SK-N-SH (cell line): ENCODE data around the gene UNC13B. TPM values are rescaled to one million over a fixed set of nuclear protein-coding genes. Genes with fewer than 3 reads are reported as not detected.

Source experiments
- CTCF ChIA-PET: fragments of 300-600, 350-600 bp; formaldehyde crosslinking; extraction: SDS; loops from one replicate; lab custom pipeline; 2021; lab: Yijun Ruan, JAX
- POLR2A ChIA-PET: fragments of 350-600 bp; sonication (Branson Sonifier 250); formaldehyde crosslinking; extraction: SDS; loops from one replicate; lab custom pipeline; 2020; ENCODE audit warnings: antibody characterized with exemption, inconsistent platforms; lab: Yijun Ruan, JAX
- DNase-seq: peaks from one replicate; pipeline ENCODE4 v3.0.0; 2012
- H2AFZ ChIP-seq: fragments of 200-600 bp; sonication (generic); 2 replicates; pipeline ENCODE4 v1.8.1; 2016; ENCODE audit warnings: antibody characterized with exemption, mild to moderate bottlenecking, low read depth
- H3F3A ChIP-seq: fragments of 200-600 bp; sonication (generic); replicated peaks from 2 replicates; pipeline ENCODE3; 2016; ENCODE audit warnings: antibody characterized with exemption, mild to moderate bottlenecking; ENCODE audit not compliant: insufficient read depth
- H3K27ac ChIP-seq, 2 experiments: fragments of 200-500 bp in 1 of 2; fragments of 200-600 bp in 1 of 2; sonication (Bioruptor generic) in 1 of 2; sonication (generic), shearing (Covaris generic) in 1 of 2; 2 replicates each; pipeline versions ENCODE4 v1.5.1 to v1.6.1; 2014 to 2016; ENCODE audit warnings: low read depth in 2 of 2, inconsistent platforms in 1 of 2, low read length in 1 of 2, mild to moderate bottlenecking in 1 of 2, mixed read lengths in 1 of 2
- H3K27me3 ChIP-seq: fragments of 200-600 bp; sonication (generic), shearing (Covaris generic); 2 replicates; pipeline ENCODE4 v1.6.1; 2016; ENCODE audit warnings: mixed run types; ENCODE audit not compliant: insufficient read depth
- H3K36me3 ChIP-seq, 2 experiments: fragments of 200-500 bp in 1 of 2; fragments of 200-600 bp in 1 of 2; sonication (Bioruptor generic) in 1 of 2; sonication (generic) in 1 of 2; replicated peaks in 1 of 2; 2 replicates each; pipeline versions ENCODE3 to v1.5.1; 2014 to 2016; ENCODE audit warnings: low read length in 1 of 2, mild to moderate bottlenecking in 1 of 2; ENCODE audit not compliant: insufficient read depth in 2 of 2, control insufficient read depth in 1 of 2
- H3K4me1 ChIP-seq, 2 experiments: fragments of 200-500 bp in 1 of 2; fragments of 200-600 bp in 1 of 2; sonication (Bioruptor generic) in 1 of 2; sonication (generic), shearing (Covaris generic) in 1 of 2; 2 replicates each; pipeline versions ENCODE4 v1.5.1 to v1.6.1; 2014 to 2016; ENCODE audit warnings: low read depth in 1 of 2, low read length in 1 of 2, mixed run types in 1 of 2; ENCODE audit not compliant: insufficient read depth in 2 of 2, control insufficient read depth in 1 of 2
- H3K4me2 ChIP-seq: fragments of 200-600 bp; sonication (generic), shearing (Covaris generic); 2 replicates; pipeline ENCODE4 v1.6.1; 2017; ENCODE audit warnings: mixed run types
- H3K4me3 ChIP-seq, 2 experiments: fragments of 200-500 bp in 1 of 2; fragments of 200-600 bp in 1 of 2; sonication (Bioruptor generic) in 1 of 2; sonication (generic), shearing (Covaris generic) in 1 of 2; 2 replicates each; pipeline versions ENCODE4 v1.5.1 to v1.8.1; 2014 to 2016; ENCODE audit warnings: low read depth in 2 of 2, inconsistent platforms in 1 of 2, low read length in 1 of 2, mild to moderate bottlenecking in 1 of 2, mixed read lengths in 1 of 2, moderate library complexity in 1 of 2
- H3K79me2 ChIP-seq: fragments of 200-600 bp; sonication (generic); 2 replicates; pipeline ENCODE4 v1.8.1; 2017; ENCODE audit warnings: mild to moderate bottlenecking; ENCODE audit not compliant: insufficient read depth
- H3K9ac ChIP-seq: fragments of 200-600 bp; sonication (generic); 2 replicates; pipeline ENCODE4 v1.6.1; 2017; ENCODE audit warnings: mixed run types
- H3K9me2 ChIP-seq: fragments of 200-600 bp; sonication (generic); 2 replicates; pipeline ENCODE4 v1.6.1; 2017; ENCODE audit warnings: mixed run types
- H3K9me3 ChIP-seq: fragments of 200-600 bp; sonication (generic); 2 replicates; pipeline ENCODE4 v1.6.1; 2017; ENCODE audit warnings: mixed run types, mild to moderate bottlenecking, moderate library complexity
- H4K20me1 ChIP-seq: fragments of 200-600 bp; sonication (generic); 2 replicates; pipeline ENCODE4 v1.6.1; 2017; ENCODE audit warnings: mild to moderate bottlenecking, mixed run types; ENCODE audit not compliant: insufficient read depth
- GABPA ChIP-seq: IDR thresholded peaks from 2 replicates; pipeline ENCODE4 v1.4.0; 2012; ENCODE audit warnings: low read depth, mild to moderate bottlenecking
- NFIC ChIP-seq: IDR thresholded peaks from 2 replicates; pipeline ENCODE4 v1.4.0; 2012; ENCODE audit warnings: borderline replicate concordance
- SIN3A ChIP-seq: IDR thresholded peaks from 2 replicates; pipeline ENCODE4 v1.6.1; 2012; ENCODE audit warnings: low read depth, mild to moderate bottlenecking, low read length, moderate library complexity, borderline replicate concordance
- TEAD4 ChIP-seq: IDR thresholded peaks from 2 replicates; pipeline ENCODE4 v1.4.0; 2012; ENCODE audit warnings: mild to moderate bottlenecking, borderline replicate concordance; ENCODE audit not compliant: insufficient read depth
- YY1 ChIP-seq: IDR thresholded peaks from 2 replicates; pipeline ENCODE4 v1.4.0; 2012; ENCODE audit warnings: low read depth, mild to moderate bottlenecking
- WGBS: methylation state at CpG from one replicate; pipeline ENCODE4 v1.1.6; 2017; ENCODE audit warnings: low lambda C conversion rate; 5-methylcytosine and 5-hydroxymethylcytosine counted together
- polyA plus RNA-seq, 3 experiments: library from polyadenylated mRNA; depleted of rRNA; stranded (reverse); fragments of >200 nt; gene quantifications; 2 replicates each; pipeline ENCODE4 v1.2.3, GENCODE V29; 2012
- TF ChIP-seq, protein P1 (sequence below): fragments of 150-350 bp; IDR thresholded peaks from 2 replicates; pipeline ENCODE4 v1.6.1; 2017; ENCODE audit warnings: antibody characterized with exemption, low read length, low read depth, borderline replicate concordance

UNC13B gene
- polyA plus RNA-seq, 1 of the 3 experiments (the other 2 are of a cell fraction), result 8.1 TPM

DNA sequence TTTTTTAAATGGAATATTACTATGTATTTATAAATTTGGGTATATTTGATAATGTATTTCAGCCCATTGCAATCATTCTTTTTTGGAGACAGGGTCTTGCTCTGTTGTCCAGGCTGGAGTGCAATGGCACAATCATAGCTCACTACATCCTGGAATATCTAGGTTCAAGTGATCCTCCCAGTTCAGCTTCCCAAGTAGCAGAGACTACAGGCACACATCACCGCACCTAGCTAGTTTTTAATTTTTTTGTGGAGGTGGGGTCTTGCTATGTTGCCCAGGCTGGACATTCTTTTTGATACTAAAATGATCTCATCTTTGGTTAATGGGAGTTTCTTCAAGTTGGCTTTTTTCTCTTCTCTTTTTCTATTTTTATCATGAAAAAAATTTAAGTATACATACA, 91.3 kb downstream of the UNC13B start:
- POLR2A ChIA-PET, result no interaction called here
- no peaks in the 10 kb centered on the region for H4K20me1 ChIP-seq
- TF ChIP-seq YY1 (no peak), TEAD4 (no peak), NFIC (no peak)
- TF ChIP-seq, all 33 proteins: peak for 0
- no peak overlapping the region for H3K4me2 ChIP-seq
- CTCF ChIA-PET, result interaction anchor here (1.0 to 1.3 kb wide), 2 partner anchors 8 to 136 kb away, joined by 3 to 9 read pairs; no protein-coding TSS in a partner anchor
- H3K9me3 ChIP-seq, result no peaks in the 10 kb centered on the region
- H3K9me2 ChIP-seq, result no peaks in the 10 kb centered on the region
- no peaks in the 10 kb centered on the region for H3F3A ChIP-seq
- no peak for DNase-seq
- no peak overlapping the region for H2AFZ ChIP-seq
- H3K27ac ChIP-seq, result no peak overlapping the region
- no peaks in the 10 kb centered on the region for H3K36me3 ChIP-seq
- no peak overlapping the region for H3K9ac ChIP-seq
- WGBS, result 95% methylated on average over 1 of the region's 1 CpG
- H3K4me3 ChIP-seq, result no peak overlapping the region
- H3K79me2 ChIP-seq, result no peaks in the 10 kb centered on the region
- no peaks in the 10 kb centered on the region for H3K27me3 ChIP-seq
- no peaks in the 10 kb centered on the region for H3K4me1 ChIP-seq

DNA sequence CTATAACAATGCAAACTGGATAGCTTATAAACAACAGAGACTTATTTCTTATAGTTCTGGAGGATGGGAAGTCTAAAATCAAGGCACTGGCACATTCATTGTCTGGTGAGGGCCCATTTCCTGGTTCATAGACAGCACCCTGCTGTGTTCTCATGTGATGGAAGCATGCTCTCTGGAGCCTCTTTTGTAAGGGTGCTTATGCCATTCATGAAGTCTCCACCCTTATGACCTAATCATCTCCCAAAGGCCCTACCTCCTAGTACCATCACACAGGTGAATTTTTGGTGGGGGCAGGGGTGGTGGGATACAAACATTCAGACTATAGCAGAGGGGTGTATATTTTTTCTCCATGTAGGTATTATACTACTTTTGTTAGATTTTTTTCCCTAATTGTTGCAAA, 92.4 kb downstream of the UNC13B start:
- ChIA-PET POLR2A (no interaction called here), CTCF (no interaction called here)
- TF ChIP-seq GABPA, result no peak
- no peaks in the 10 kb centered on the region for H3K79me2 ChIP-seq
- DNase-seq, result no peak
- no peaks in the 10 kb centered on the region for H3K9me3 ChIP-seq
- no peaks in the 10 kb centered on the region for H3K36me3 ChIP-seq
- H3F3A ChIP-seq, result no peaks in the 10 kb centered on the region
- no peaks in the 10 kb centered on the region for H4K20me1 ChIP-seq
- H3K27ac ChIP-seq, result no peak overlapping the region
- no peak overlapping the region for H2AFZ ChIP-seq
- H3K4me3 ChIP-seq, result no peak overlapping the region
- no peaks in the 10 kb centered on the region for H3K9me2 ChIP-seq
- no peaks in the 10 kb centered on the region for H3K27me3 ChIP-seq
- H3K4me2 ChIP-seq, result no peak overlapping the region
- H3K9ac ChIP-seq, result no peak overlapping the region
- no peaks in the 10 kb centered on the region for H3K4me1 ChIP-seq

GRCh38 chr9:35254984-35255857, 93.4 kb downstream of the UNC13B start:
- TF ChIP-seq SIN3A, result no peak
- TF ChIP-seq, protein P1, sequence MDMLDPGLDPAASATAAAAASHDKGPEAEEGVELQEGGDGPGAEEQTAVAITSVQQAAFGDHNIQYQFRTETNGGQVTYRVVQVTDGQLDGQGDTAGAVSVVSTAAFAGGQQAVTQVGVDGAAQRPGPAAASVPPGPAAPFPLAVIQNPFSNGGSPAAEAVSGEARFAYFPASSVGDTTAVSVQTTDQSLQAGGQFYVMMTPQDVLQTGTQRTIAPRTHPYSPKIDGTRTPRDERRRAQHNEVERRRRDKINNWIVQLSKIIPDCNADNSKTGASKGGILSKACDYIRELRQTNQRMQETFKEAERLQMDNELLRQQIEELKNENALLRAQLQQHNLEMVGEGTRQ, result no peak
- Histone ChIP-seq H3K27me3 (no peaks in the 10 kb centered on the region), H3K4me1 (no peaks in the 10 kb centered on the region), H3K9me2 (no peaks in the 10 kb centered on the region), H4K20me1 (no peaks in the 10 kb centered on the region), H3K9me3 (no peaks in the 10 kb centered on the region), H3K27ac (no peak overlapping the region), H3F3A (no peaks in the 10 kb centered on the region), H3K79me2 (no peaks in the 10 kb centered on the region), H3K4me2 (no peak overlapping the region), H3K36me3 (no peaks in the 10 kb centered on the region), H2AFZ (no peak overlapping the region), H3K4me3 (no peak overlapping the region), H3K9ac (no peak overlapping the region)
- ChIA-PET CTCF (interaction anchor here (0.9 to 1.7 kb wide), 7 partner anchors 12 to 495 kb away, joined by 3 to 8 read pairs (median 3); partner anchors contain the start of gene UNC13B), POLR2A (no interaction called here)
- no peak for DNase-seq
- 77% methylated on average over 8 of the region's 8 CpGs for WGBS
